B cell (primary cell): ENCODE measurements around the gene SEMA7A. TPM values are rescaled to one million over a fixed set of nuclear protein-coding genes. Genes with fewer than 3 reads are reported as not detected.

Experiments
- ATAC-seq: fragments of 200-7000 bp; cut with Tn5 transposase; one replicate; pipeline ENCODE4 v1.10.0; 2021; ENCODE audit warnings: low read depth, mild to moderate bottlenecking, moderate number of reproducible peaks, moderate library complexity
- CTCF ChIA-PET: fragments of 350-600 bp; sonication (Branson Sonifier 250); formaldehyde crosslinking; loops from one replicate; lab custom pipeline; 2021; ENCODE audit warnings: antibody characterized with exemption, inconsistent platforms; lab: Charles Lee
- POLR2A ChIA-PET: fragments of 350-600 bp; sonication (Branson Sonifier 250); formaldehyde crosslinking; loops from one replicate; lab custom pipeline; 2021; ENCODE audit warnings: antibody characterized with exemption; lab: Charles Lee
- DNase-seq: peaks from one replicate; pipeline ENCODE4 v3.0.0; 2013
- H2AFZ ChIP-seq: 2 replicates; pipeline ENCODE4 v1.6.1; 2012; ENCODE audit warnings: mild to moderate bottlenecking, low read depth, low read length; ENCODE audit not compliant: insufficient read depth, poor library complexity, severe bottlenecking
- H3K27ac ChIP-seq, 2 donors: 1 replicate in 1 of 2; 2 replicates in 1 of 2; pipeline ENCODE4 v1.5.1; 2012 to 2013; ENCODE audit warnings: low read length in 2 of 2, mild to moderate bottlenecking in 2 of 2, moderate library complexity in 1 of 2
- H3K27me3 ChIP-seq, 4 experiments: fragments of 200-600 bp in 1 of 4; sonication (generic) in 1 of 4; replicated peaks in 1 of 4; 1 replicate in 2 of 4; 2 replicates in 2 of 4; pipeline versions ENCODE4 v1.6.1 to v1.7.0; 2013 to 2016; ENCODE audit warnings: low read length in 3 of 4, mild to moderate bottlenecking in 2 of 4, mixed read lengths in 1 of 4, moderate library complexity in 1 of 4; ENCODE audit not compliant: insufficient read depth in 4 of 4, control insufficient read depth in 3 of 4; ENCODE audit errors: control extremely low read depth in 1 of 4
- H3K36me3 ChIP-seq, 2 experiments: replicated peaks in 1 of 2; 1 replicate in 1 of 2; 2 replicates in 1 of 2; pipeline versions ENCODE4 v1.6.1 to v1.7.1; 2013; ENCODE audit warnings: low read length in 1 of 2; ENCODE audit not compliant: insufficient read depth in 2 of 2, control insufficient read depth in 1 of 2; ENCODE audit errors: control extremely low read depth in 1 of 2, extremely low read depth in 1 of 2
- H3K4me1 ChIP-seq, 2 donors: fragments of 200-600 bp in 1 of 2; sonication (generic) in 1 of 2; 1 replicate in 1 of 2; 2 replicates in 1 of 2; pipeline versions ENCODE4 v1.5.1 to v1.6.1; 2013 to 2017; ENCODE audit warnings: low read length in 2 of 2; ENCODE audit not compliant: control insufficient read depth in 2 of 2, insufficient read depth in 2 of 2
- H3K4me2 ChIP-seq: replicated peaks from 2 replicates; pipeline ENCODE3; 2012; ENCODE audit warnings: mild to moderate bottlenecking, low read depth, low read length; ENCODE audit not compliant: poor library complexity, severe bottlenecking
- H3K4me3 ChIP-seq, 5 experiments: fragments of 200-600 bp in 1 of 5; sonication (generic) in 1 of 5; 1 replicate in 3 of 5; 2 replicates in 2 of 5; pipeline versions ENCODE4 v1.5.1 to v1.7.0; 2011 to 2016; ENCODE audit warnings: low read length in 4 of 5, mild to moderate bottlenecking in 4 of 5, low read depth in 2 of 5, control low read depth in 1 of 5, moderate library complexity in 1 of 5; ENCODE audit not compliant: insufficient read depth in 1 of 5; ENCODE audit errors: control extremely low read depth in 1 of 5, extremely low read depth in 1 of 5
- H3K79me2 ChIP-seq: fragments of 200-600 bp; sonication (generic); one replicate; pipeline ENCODE4 v1.6.0; 2016; ENCODE audit warnings: low read length; ENCODE audit not compliant: control insufficient read depth, insufficient read depth
- H3K9ac ChIP-seq: fragments of 200-600 bp; sonication (generic); 2 replicates; pipeline ENCODE4 v1.6.1; 2017; ENCODE audit warnings: mild to moderate bottlenecking, low read length, moderate library complexity
- H3K9me3 ChIP-seq, 3 donors: one replicate each; pipeline versions ENCODE4 v1.6.1 to v1.7.1; 2013; ENCODE audit warnings: low read length in 2 of 3; ENCODE audit not compliant: control insufficient read depth in 2 of 3, insufficient read depth in 1 of 3; ENCODE audit errors: control extremely low read depth in 1 of 3
- H4K20me1 ChIP-seq: 2 replicates; pipeline ENCODE4 v1.6.0; 2012; ENCODE audit warnings: mild to moderate bottlenecking, low read length; ENCODE audit not compliant: insufficient read depth, control insufficient read depth, poor library complexity, severe bottlenecking
- H3K27ac Mint-ChIP-seq: one replicate; pipeline ENCODE4 v1.8.0; 2021; ENCODE audit warnings: mixed read lengths
- H3K27me3 Mint-ChIP-seq: one replicate; pipeline ENCODE4 v1.8.0; 2021; ENCODE audit warnings: mixed read lengths
- H3K4me1 Mint-ChIP-seq: one replicate; pipeline ENCODE4 v1.8.0; 2021; ENCODE audit warnings: mixed read lengths
- H3K4me3 Mint-ChIP-seq: one replicate; pipeline ENCODE4 v1.8.0; 2021; ENCODE audit warnings: mixed read lengths
- H3K9me3 Mint-ChIP-seq: one replicate; pipeline ENCODE4 v1.8.0; 2022; ENCODE audit warnings: mixed read lengths; ENCODE audit not compliant: insufficient read depth
- EZH2 ChIP-seq: IDR thresholded peaks from 2 replicates; pipeline ENCODE4 v1.6.1; 2012; ENCODE audit warnings: borderline replicate concordance, low read depth, mild to moderate bottlenecking, moderate library complexity, low read length; ENCODE audit not compliant: insufficient read depth, poor library complexity, severe bottlenecking
- WGBS: methylation state at CpG from one replicate; pipeline ENCODE4 v1.1.5; 2013; ENCODE audit warnings: missing lambda C conversion rate; ENCODE audit not compliant: insufficient coverage; 5-methylcytosine and 5-hydroxymethylcytosine counted together
- intact Hi-C: fragments of 100-400 bp; cut with micrococcal nuclease; formaldehyde crosslinking; loops from one replicate; pipeline ENCODE4 v1.10.0; 2022
- polyA plus RNA-seq: library from polyadenylated mRNA; depleted of rRNA; stranded (reverse); fragments of >200 nt; gene quantifications from 2 replicates; pipeline ENCODE4 v1.2.3, GENCODE V29; 2012
- total RNA-seq, 2 donors: library from RNA; stranded (reverse); fragments of 120-200 nt in 1 of 2; gene quantifications; 1 replicate in 1 of 2; 2 replicates in 1 of 2; pipeline versions ENCODE4 v1.2.3 to v1.2.4, GENCODE V29; 2013 to 2022
- TF ChIP-seq, protein P1 (sequence below): fragments of 200-600 bp; IDR thresholded peaks from one replicate; pipeline ENCODE4 v1.8.0; 2022; ENCODE audit warnings: antibody characterized with exemption, mild to moderate bottlenecking

Gene SEMA7A
- total and polyA plus RNA-seq, 2 donors (not counting 1 experiment from before 2014, with no cell fraction given) = 42.0 to 44.2 TPM

DNA sequence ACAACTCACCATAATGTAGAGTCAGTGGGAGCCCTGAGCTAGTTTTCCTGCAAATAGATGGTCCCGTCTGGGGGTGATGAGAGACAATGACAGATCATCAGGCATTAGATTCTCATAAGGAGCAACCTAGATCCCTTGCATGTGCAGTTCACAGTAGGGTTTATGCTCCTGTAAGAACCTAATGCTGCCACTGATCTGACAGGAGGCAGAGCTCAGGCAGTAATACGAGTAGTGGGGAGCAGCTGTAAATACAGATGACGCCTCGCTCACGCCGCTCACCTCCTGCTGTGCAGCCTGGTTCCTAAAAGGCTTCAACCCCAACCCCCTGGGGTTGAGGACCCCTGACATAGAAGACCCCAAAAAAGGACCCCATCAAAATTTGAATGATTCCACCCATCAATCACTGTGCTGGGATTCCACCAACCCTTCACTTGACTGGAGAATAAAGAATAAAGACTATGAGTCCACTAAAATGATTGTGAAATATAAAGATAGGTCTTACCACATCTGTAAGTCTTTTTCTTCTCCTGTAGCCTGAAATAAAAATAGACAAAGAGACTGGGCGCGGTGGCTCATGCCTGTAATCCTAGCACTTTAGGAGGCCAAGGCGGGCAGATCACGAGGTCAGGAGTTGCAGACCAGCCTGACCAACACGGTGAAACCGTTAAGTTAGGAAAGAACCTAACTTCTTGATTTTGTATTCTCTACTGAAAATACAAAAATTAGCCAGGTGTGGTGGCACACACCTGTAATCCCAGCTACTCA is 37.1 kb upstream of the SEMA7A start:
- no peaks in the 10 kb centered on the region for H3K27me3 Mint-ChIP-seq
- no peak overlapping the region for H3K27ac ChIP-seq
- no peak for TF ChIP-seq EZH2
- TF ChIP-seq, protein P1, sequence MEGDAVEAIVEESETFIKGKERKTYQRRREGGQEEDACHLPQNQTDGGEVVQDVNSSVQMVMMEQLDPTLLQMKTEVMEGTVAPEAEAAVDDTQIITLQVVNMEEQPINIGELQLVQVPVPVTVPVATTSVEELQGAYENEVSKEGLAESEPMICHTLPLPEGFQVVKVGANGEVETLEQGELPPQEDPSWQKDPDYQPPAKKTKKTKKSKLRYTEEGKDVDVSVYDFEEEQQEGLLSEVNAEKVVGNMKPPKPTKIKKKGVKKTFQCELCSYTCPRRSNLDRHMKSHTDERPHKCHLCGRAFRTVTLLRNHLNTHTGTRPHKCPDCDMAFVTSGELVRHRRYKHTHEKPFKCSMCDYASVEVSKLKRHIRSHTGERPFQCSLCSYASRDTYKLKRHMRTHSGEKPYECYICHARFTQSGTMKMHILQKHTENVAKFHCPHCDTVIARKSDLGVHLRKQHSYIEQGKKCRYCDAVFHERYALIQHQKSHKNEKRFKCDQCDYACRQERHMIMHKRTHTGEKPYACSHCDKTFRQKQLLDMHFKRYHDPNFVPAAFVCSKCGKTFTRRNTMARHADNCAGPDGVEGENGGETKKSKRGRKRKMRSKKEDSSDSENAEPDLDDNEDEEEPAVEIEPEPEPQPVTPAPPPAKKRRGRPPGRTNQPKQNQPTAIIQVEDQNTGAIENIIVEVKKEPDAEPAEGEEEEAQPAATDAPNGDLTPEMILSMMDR = no peak
- H3K79me2 ChIP-seq = peaks cover 7% of the 10 kb centered on the region
- no peaks in the 10 kb centered on the region for H3K9me3 Mint-ChIP-seq
- POLR2A ChIA-PET = no interaction called here
- no peak overlapping the region for H2AFZ ChIP-seq
- no peaks in the 10 kb centered on the region for H3K27me3 ChIP-seq
- no peaks in the 10 kb centered on the region for H4K20me1 ChIP-seq
- CTCF ChIA-PET = interaction anchor here (1.5 kb wide), 1 partner anchor 88 kb away, joined by 3 read pairs; no protein-coding TSS in a partner anchor
- intact Hi-C loops = no loop called here
- H3K4me3 Mint-ChIP-seq = no peak overlapping the region
- no peak overlapping the region for H3K4me3 ChIP-seq
- WGBS = 84% methylated on average over 10 of the region's 12 CpGs
- no peak overlapping the region for H3K27ac Mint-ChIP-seq
- DNase-seq (no peak), ATAC-seq (no peak)
- H3K9me3 ChIP-seq = no peaks in the 10 kb centered on the region
- no peak overlapping the region for H3K9ac ChIP-seq
- no peaks in the 10 kb centered on the region for H3K4me1 ChIP-seq
- H3K4me2 ChIP-seq = no peak overlapping the region
- H3K36me3 ChIP-seq = peaks cover 0 to 31% of the 10 kb centered on the region in 2 experiments
- H3K4me1 Mint-ChIP-seq = no peaks in the 10 kb centered on the region

DNA sequence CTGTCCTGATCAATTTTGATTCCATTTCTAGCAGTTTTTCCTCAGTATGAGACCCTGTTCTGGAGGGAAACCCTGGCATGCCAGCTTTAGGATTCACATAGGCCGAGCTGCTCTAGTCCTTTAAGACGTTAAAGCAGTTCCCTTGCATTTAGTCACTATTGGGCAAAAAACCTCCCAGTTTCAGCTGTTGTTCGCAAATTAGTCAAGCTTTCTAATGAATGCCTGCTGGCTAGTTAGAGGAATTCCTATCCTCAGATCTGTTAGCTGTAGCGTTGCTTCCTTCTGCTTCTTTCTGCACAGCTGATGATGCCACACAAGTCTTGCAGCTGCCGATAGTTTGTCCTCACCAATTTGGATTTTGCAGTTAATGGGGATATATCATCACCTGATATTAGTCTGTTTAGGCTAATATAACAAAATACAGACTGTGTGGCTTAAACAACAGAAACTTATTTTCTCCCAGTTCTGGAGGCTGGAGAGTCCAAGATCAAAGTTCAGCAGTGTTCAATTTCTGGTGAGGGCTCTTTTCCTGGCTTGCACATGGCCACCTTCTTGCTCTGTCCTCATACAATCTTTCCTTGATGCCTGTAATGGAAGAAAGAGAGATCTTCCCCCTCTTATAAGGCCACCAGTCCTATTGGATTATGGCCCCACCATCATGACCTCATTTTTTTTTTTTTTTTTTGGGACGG is 34.7 kb upstream of the SEMA7A start:
- Mint-ChIP-seq H3K4me1 (peaks cover 12% of the 10 kb centered on the region), H3K27ac (no peak overlapping the region), H3K9me3 (no peaks in the 10 kb centered on the region), H3K27me3 (no peaks in the 10 kb centered on the region), H3K4me3 (no peak overlapping the region)
- no peaks in the 10 kb centered on the region for H3K9me3 ChIP-seq
- no peak overlapping the region for H3K27ac ChIP-seq
- peaks cover 7% of the 10 kb centered on the region for H3K79me2 ChIP-seq
- DNase-seq = no peak
- ChIA-PET POLR2A (no interaction called here), CTCF (no interaction called here)
- intact Hi-C loops = no loop called here
- no peaks in the 10 kb centered on the region for H3K27me3 ChIP-seq
- peaks cover 0 to 23% of the 10 kb centered on the region in 2 experiments for H3K36me3 ChIP-seq
- no peak overlapping the region for H3K9ac ChIP-seq
- no peak overlapping the region for H3K4me2 ChIP-seq
- peaks cover 11% of the 10 kb centered on the region in 2 donors for H3K4me1 ChIP-seq
- 100% methylated on average over 3 of the region's 6 CpGs for WGBS
- ATAC-seq = no peak
- no peak for TF ChIP-seq EZH2
- TF ChIP-seq, protein P1 = no peak
- H4K20me1 ChIP-seq = no peaks in the 10 kb centered on the region
- H3K4me3 ChIP-seq = no peak overlapping the region
- H2AFZ ChIP-seq = no peak overlapping the region
